GM19351 (cell line): Measurements from ENCODE around the gene PMM2.
"Not testable (repeated sequence)": the region's sequence is repeated elsewhere in the genome, so short reads cannot be mapped to it uniquely, and the experiment has no call there.

ENCODE experiments used
- ATAC-seq: cut with Tn5 transposase; IDR thresholded peaks from one replicate; pipeline ENCODE4 v1.9.1; 2021; ENCODE audit warnings: mild to moderate bottlenecking, moderate library complexity; ENCODE audit not compliant: unreplicated experiment

Gene PMM2

GRCh38 chr16:8781797-8782196, 15.8 kb upstream of the PMM2 start:
- ATAC-seq = no peak

GRCh38 chr16:8782673-8783072, 15.0 kb upstream of the PMM2 start:
- no peak for ATAC-seq

- no peak for ATAC-seq
These were observed 12.2 kb upstream of the PMM2 start for GRCh38 chr16:8785408-8785807.

- not testable (repeated sequence) for ATAC-seq
These were observed 11.3 kb upstream of the PMM2 start for GRCh38 chr16:8786316-8786715.

GRCh38 chr16:8788578-8789172, 9.0 kb upstream of the PMM2 start:
- ATAC-seq = no peak

GRCh38 chr16:8795091-8795490, 2.5 kb upstream of the PMM2 start:
- ATAC-seq = no peak

GRCh38 chr16:8795818-8796217, 1.8 kb upstream of the PMM2 start:
- no peak for ATAC-seq

- peak; percentile 3 for ATAC-seq
These were observed 923 bp upstream of the PMM2 start for GRCh38 chr16:8796469-8797363.

- ATAC-seq = peak; percentile 7
These were observed 512 bp downstream of the PMM2 start for GRCh38 chr16:8798174-8798527.

GRCh38 chr16:8798535-8799157, 1.0 kb downstream of the PMM2 start:
- ATAC-seq = no peak

GRCh38 chr16:8801701-8802100, 4.1 kb downstream of the PMM2 start:
- no peak for ATAC-seq

- ATAC-seq = not testable (repeated sequence)
These were observed 6.1 kb downstream of the PMM2 start for GRCh38 chr16:8803733-8804132.

- no peak for ATAC-seq
These were observed 6.7 kb downstream of the PMM2 start for GRCh38 chr16:8804313-8804712.

GRCh38 chr16:8806272-8806983, 8.8 kb downstream of the PMM2 start:
- ATAC-seq = no peak

- no peak for ATAC-seq
These were observed 9.6 kb downstream of the PMM2 start for GRCh38 chr16:8807189-8807588.

- no peak for ATAC-seq
These were observed 10.4 kb downstream of the PMM2 start for GRCh38 chr16:8808009-8808408.

GRCh38 chr16:8808613-8809353, 11.1 kb downstream of the PMM2 start:
- no peak for ATAC-seq

GRCh38 chr16:8812162-8812843, 14.7 kb downstream of the PMM2 start:
- ATAC-seq = no peak

GRCh38 chr16:8814095-8814806, 16.6 kb downstream of the PMM2 start:
- no peak for ATAC-seq
